ENCODE results near the gene PTGES2. TPM values are rescaled to one million over a fixed set of nuclear protein-coding genes. Genes with fewer than 3 reads are reported as not detected.

PTGES2 gene
- total and polyA plus RNA-seq, 2 of the 13 experiments (the other 11 are each of a cell fraction or from before 2014, with no cell fraction given), result 63.7 to 79.8 TPM

- TF ChIP-seq, protein P1, sequence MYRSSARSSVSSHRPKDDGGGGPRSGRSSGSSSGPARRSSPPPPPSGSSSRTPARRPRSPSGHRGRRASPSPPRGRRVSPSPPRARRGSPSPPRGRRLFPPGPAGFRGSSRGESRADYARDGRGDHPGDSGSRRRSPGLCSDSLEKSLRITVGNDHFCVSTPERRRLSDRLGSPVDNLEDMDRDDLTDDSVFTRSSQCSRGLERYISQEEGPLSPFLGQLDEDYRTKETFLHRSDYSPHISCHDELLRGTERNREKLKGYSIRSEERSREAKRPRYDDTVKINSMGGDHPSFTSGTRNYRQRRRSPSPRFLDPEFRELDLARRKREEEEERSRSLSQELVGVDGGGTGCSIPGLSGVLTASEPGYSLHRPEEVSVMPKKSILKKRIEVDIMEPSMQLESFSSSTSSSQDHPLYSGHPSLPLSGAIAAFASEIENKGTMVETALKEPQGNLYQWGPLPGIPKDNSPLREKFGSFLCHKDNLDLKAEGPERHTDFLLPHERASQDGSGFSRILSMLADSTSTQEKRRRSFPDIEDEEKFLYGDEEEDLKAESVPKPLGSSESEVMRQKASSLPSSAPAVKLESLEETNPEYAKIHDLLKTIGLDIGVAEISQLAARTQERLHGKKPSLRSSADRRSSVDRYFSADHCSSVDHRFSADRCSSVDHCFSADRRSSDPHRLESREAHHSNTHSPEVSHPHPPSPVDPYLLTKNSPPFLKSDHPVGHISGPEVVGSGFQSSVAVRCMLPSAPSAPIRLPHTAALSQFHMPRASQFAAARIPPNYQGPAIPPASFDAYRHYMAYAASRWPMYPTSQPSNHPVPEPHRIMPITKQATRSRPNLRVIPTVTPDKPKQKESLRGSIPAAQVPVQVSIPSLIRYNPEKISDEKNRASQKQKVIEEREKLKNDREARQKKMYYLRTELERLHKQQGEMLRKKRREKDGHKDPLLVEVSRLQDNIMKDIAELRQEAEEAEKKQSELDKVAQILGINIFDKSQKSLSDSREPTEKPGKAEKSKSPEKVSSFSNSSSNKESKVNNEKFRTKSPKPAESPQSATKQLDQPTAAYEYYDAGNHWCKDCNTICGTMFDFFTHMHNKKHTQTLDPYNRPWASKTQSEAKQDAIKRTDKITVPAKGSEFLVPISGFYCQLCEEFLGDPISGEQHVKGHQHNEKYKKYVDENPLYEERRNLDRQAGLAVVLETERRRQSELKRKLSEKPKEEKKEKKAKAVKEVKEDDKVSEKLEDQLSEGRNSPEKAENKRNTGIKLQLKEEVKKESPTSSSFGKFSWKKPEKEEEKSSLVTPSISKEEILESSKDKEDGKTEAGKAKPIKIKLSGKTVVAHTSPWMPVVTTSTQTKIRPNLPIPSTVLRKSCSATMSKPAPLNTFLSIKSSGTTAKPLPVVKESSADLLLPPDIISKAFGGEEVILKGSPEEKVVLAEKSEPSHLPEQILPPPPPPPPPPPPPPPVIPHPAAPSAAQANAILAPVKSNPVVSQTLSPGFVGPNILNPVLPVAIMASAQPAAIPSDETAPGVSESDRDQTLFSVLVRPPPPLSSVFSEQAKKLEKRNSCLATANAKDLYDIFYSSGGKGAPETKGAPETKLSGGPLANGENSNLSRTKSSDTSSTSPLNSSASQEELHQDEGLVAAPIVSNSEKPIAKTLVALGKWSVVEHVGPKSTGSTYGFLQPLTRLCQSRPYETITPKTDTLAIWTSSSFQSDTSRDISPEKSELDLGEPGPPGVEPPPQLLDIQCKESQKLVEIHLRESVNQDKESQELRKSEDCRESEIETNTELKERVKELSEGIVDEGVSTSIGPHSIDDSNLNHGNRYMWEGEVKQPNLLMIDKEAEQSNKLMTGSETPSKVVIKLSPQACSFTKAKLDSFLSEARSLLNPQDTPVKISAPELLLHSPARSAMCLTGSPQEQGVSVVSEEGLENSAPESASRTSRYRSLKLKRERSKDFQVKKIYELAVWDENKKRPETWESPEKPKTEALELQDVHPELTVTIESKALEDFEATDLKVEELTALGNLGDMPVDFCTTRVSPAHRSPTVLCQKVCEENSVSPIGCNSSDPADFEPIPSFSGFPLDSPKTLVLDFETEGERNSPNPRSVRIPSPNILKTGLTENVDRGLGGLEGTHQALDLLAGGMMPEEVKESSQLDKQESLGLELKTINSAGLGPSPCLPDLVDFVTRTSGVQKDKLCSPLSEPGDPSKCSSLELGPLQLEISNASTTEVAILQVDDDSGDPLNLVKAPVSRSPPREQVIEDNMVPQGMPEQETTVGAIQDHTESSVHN (CRISPR knock-in tag; IDR thresholded peaks at IDR 0.05), result no peak
- TF ChIP-seq ZBTB38 (CRISPR knock-in tag; IDR thresholded peaks at IDR 0.05), result no peak
- TF ChIP-seq ZNF724P (CRISPR knock-in tag; IDR thresholded peaks at IDR 0.05; ENCODE audit: borderline replicate concordance), result no peak
- no peak for TF ChIP-seq ZNF441 (CRISPR knock-in tag; IDR thresholded peaks at IDR 0.05; ENCODE audit: borderline replicate concordance)
- no peak for TF ChIP-seq ZZZ3 (CRISPR knock-in tag; IDR thresholded peaks at IDR 0.05; ENCODE audit: borderline replicate concordance)
- no peak; the same call in 1 of the 2 replicates for TF ChIP-seq MXD4 (CRISPR knock-in tag; IDR thresholded peaks at IDR 0.05)
- no peak for TF ChIP-seq TCF7 (IDR thresholded peaks at IDR 0.05; ENCODE audit: low read depth)
- TF ChIP-seq ZIK1 (CRISPR knock-in tag; IDR thresholded peaks at IDR 0.05; ENCODE audit: borderline replicate concordance, low read depth), result no peak
- TF ChIP-seq ZSCAN29 (CRISPR knock-in tag; conservative IDR thresholded peaks at IDR 0.05), result no peak; the same call in 1 of the 2 replicates
- TF ChIP-seq ONECUT2 (CRISPR knock-in tag; IDR thresholded peaks at IDR 0.05), result no peak
- peak; percentile 65; the same call in 1 of the 2 replicates for TF ChIP-seq ZBTB7B (CRISPR knock-in tag; IDR thresholded peaks at IDR 0.05)
- TF ChIP-seq ZSCAN31 (CRISPR knock-in tag; IDR thresholded peaks at IDR 0.05; ENCODE audit: low read depth), result 0 out of 2 replicates have a peak, but pooled peaks have one; percentile 25
- no peak for TF ChIP-seq IRF1 (CRISPR knock-in tag; IDR thresholded peaks at IDR 0.05; ENCODE audit: low read depth)
- TF ChIP-seq NFE2L1 (CRISPR knock-in tag; IDR thresholded peaks at IDR 0.05; ENCODE audit: borderline replicate concordance), result no peak
- peak; percentile 92 for TF ChIP-seq FOXO1 (CRISPR knock-in tag; IDR thresholded peaks at IDR 0.05)
- no peak for TF ChIP-seq ZNF180 (CRISPR knock-in tag; IDR thresholded peaks at IDR 0.05; ENCODE audit: borderline replicate concordance, low read depth)
- TF ChIP-seq, protein P2, sequence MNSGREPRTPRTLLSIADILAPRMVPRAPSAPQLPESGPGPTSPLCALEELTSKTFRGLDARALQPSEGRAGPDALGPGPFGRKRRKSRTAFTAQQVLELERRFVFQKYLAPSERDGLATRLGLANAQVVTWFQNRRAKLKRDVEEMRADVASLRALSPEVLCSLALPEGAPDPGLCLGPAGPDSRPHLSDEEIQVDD (CRISPR knock-in tag; IDR thresholded peaks at IDR 0.05; ENCODE audit: borderline replicate concordance), result no peak
- peak; percentile 16; the same call in 1 of the 2 replicates for TF ChIP-seq HCFC1 (IDR thresholded peaks at IDR 0.05; ENCODE audit: low read depth, low read length)
These were observed 9.7 kb downstream of the PTGES2 start (continued) for GRCh38 chr9:128117613-128118471.
